GM19328 (cell line): ENCODE measurements around the gene RNF32.
"Not testable (repeated sequence)": the region's sequence is repeated elsewhere in the genome, so short reads cannot be mapped to it uniquely, and the experiment has no call there.

ENCODE experiments used
- ATAC-seq: cut with Tn5 transposase; IDR thresholded peaks from one replicate; pipeline ENCODE4 v1.9.1; 2021; ENCODE audit warnings: mild to moderate bottlenecking, moderate library complexity; ENCODE audit not compliant: unreplicated experiment

The RNF32 gene

DNA sequence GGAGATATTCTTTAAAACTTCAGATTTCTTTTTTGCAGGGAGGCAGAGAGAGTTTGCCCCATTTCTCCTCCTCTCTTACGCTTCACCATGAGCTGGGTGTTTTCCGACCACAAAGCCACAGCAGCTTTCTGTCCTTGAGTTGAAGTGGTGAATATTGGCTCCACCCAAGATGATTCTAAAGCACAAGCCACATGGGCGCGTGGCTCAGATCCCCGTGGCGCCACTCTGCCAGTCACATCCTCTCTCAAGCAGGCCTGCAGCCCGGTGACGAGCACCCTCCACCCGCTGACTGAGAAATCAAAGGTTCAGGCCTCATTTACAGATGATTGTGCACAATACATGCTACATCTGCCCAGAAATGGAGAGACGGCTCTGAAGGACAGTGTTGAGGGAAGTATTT lies 27.6 kb upstream of the RNF32 start:
- no peak for ATAC-seq

- no peak for ATAC-seq
Measured at GRCh38 chr7:156614434-156615264, 25.9 kb upstream of the RNF32 start.

- no peak for ATAC-seq
Measured at GRCh38 chr7:156616269-156617202, 24.0 kb upstream of the RNF32 start.

GRCh38 chr7:156617215-156617614 lies 23.4 kb upstream of the RNF32 start:
- no peak for ATAC-seq

- ATAC-seq: no peak
Measured at GRCh38 chr7:156618078-156618779, 22.3 kb upstream of the RNF32 start.

GRCh38 chr7:156618780-156619367 lies 21.7 kb upstream of the RNF32 start:
- ATAC-seq: no peak

- not testable (repeated sequence) for ATAC-seq
Measured at GRCh38 chr7:156619488-156620290, 20.9 kb upstream of the RNF32 start.

DNA sequence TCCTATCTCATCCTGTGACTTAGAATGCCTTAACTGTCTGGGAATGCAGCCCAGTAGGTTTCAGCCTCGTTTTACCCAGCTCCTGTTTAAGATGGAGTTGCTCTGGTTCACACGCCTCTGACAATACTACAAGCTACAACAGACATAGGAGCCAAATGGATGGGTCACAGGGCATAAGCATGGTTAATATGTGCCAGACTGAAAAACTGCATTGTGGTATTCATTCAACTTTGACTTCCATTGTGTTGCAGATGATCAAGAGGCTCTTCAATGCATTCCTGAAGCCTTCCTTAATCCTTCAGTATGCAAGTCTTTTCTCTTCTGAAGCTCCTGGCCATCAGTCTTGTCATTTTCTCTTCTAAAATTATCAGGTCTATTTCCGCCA lies 20.3 kb upstream of the RNF32 start:
- no peak for ATAC-seq

- ATAC-seq: no peak
Measured at GRCh38 chr7:156621652-156622051, 18.9 kb upstream of the RNF32 start.

- ATAC-seq: no peak
Measured at GRCh38 chr7:156625580-156625979, 15.0 kb upstream of the RNF32 start.

DNA sequence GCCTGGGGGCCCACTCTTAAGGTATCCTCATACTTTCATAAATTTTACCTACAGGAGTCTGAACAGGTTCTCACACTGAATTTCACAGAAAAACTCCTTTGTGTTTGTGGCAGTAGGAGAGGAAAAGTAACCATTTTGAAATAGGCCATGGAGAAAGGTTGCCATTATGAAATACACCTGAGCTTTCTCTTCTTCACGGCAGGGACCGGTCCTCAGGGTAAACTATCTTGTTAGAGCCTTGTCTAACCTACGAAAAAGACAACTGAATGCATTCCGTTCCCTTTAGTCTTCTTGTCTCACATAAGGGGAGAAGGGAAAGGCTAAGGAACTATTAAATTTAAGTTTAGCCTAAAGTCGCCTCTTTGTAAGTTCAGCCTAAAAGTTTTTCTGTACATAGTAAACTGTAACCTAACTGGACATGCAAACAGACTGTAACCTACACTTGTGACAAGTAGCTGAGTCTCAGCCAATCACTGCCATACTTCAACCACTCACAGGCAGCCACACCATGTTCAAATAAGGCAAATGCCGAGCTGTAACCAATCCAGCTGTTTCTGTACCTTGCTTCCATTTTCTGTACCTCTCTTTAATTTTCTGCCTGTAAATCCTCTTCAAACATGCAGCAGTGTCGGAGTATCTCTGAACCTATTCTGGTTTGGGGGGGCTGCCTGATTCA lies 14.2 kb upstream of the RNF32 start:
- ATAC-seq: no peak

DNA sequence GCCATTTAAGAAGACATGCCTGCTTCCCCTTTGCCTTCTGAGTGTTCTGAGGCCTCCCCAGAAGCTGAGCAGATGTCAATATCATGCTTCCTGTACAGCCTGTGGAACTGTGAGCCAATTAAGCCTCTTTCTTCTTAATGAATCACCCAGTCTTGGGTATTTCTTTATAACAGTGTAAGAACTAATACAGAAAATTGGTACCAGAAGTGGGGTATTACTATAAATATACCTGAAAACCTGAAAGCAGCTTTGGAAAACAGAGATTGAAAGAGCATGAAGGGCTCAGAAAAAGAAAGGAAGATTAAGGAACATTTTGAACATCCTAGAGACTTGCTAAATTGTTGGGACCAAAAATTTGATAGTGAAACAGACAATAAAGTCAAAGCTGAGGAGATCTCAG lies 12.0 kb upstream of the RNF32 start:
- ATAC-seq: no peak

GRCh38 chr7:156629873-156630272 lies 10.7 kb upstream of the RNF32 start:
- no peak for ATAC-seq

DNA sequence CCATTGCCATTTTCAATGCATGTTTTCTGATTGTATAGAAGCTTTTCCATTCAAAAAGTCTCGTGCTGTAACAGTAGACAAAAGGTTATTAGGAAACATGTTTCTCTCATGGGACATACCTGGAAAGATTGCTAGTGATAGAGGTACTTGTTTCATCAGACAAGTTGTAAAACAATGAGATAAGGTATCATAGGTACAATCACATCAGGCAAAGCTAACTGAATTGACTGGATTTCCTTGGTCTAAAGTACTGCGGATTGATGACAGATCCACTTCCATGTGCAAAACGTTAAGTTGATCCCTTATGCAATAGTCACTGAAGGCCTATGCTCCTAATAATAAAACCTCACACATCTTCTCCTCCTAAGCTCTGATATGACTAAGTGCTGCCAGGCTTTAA lies 6.5 kb upstream of the RNF32 start:
- ATAC-seq: no peak

DNA sequence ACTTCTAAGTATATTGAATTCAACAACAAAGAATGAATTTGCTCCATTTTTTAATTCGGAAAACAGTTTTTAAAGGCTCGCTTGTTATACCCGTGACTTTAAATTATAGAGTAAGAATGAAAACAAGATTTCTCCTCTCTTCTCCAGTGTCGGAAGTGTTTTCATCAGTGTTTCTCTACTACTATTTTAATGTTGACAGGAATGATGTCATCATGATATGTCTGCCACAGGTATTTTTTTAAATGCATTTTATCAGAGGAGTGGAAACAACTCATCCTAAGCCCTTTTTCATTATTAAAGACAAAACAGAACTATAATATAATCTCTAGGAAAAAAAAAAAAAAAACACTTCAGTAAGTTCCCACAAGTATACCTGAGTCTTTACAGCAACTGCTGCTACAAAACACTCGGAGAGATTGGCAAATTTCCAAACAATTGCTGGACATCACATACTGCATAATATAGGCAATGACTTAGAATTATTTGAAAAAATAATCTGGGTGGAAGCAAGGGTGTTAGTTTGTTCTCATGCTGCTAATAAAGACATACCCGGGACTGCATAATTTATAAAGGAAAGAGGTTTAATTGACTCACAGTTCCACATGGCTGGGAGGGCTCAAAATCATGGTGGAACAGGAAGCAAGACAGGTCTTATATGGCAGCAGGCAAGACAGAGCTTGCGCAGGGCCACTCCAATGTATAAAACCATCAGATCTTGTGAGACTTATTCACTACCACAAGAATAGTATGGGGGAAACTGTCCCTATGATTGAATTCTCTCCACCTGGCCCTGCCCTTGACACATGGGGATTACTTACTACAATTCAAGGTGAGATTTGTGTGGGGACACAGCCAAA lies 4.8 kb upstream of the RNF32 start:
- no peak for ATAC-seq

DNA sequence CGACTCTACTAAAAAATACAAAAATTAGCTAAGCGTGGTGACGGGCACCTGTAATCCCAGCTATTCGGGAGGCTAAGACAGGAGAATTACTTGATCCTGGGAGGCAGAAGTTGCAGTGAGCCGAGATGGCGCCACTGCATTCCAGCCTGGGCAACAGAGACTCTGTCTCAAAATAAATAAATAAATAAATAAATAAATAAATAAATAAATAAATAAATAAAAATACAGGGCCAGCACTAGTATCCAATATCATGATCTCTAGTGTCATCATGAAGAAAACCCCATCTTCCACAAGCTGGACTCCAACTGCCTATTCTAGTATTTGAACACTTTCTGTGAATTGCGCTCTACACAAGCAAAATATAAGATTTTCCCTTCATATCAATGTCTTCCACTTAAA lies 3.5 kb upstream of the RNF32 start:
- not testable (repeated sequence) for ATAC-seq

- ATAC-seq: no peak
Measured at GRCh38 chr7:156638443-156639077, 2.0 kb upstream of the RNF32 start.
